HG03135 (cell line): ENCODE measurements around the gene HDDC3.
"Not testable (repeated sequence)": the region's sequence is repeated elsewhere in the genome, so short reads cannot be mapped to it uniquely, and the experiment has no call there.

Source experiments
- ATAC-seq: cut with Tn5 transposase; IDR thresholded peaks from one replicate; pipeline ENCODE4 v1.9.1; 2021; ENCODE audit warnings: mild to moderate bottlenecking, moderate library complexity; ENCODE audit not compliant: unreplicated experiment

Gene HDDC3

DNA sequence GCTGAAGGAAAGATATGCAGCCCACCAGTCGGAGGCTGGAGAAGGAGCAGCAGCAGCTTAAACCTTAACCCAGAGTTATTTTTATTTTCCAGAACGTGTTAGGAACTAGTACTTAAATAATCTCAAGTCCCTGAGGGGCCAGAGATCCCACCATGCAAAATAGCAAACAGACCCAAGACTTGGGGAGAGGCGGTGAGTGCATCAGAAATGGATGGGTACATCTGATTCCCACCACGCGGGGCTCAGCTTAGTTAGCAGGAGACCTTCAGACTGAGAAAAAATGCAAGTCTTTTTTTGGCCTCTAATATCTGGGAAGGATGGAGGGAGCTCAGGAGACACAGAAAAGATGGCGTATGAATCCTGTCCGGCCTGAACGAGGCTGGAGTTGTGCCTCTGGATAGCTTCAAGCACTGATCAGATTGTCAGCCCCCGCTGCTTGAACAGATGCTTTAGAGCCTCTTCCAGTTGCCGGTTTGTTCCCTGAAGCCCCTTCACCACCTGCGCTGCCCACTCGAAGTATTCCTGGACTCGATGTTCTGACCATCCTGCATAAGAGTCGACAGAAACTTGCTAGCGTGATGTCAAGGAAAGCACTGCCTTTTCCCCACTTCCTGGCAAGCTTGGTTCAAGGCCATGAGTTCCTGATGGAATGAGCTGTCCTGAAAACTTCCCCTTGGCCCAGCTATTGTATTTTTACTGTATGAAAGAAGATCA, 1.3 kb downstream of the HDDC3 start:
- no peak for ATAC-seq

DNA sequence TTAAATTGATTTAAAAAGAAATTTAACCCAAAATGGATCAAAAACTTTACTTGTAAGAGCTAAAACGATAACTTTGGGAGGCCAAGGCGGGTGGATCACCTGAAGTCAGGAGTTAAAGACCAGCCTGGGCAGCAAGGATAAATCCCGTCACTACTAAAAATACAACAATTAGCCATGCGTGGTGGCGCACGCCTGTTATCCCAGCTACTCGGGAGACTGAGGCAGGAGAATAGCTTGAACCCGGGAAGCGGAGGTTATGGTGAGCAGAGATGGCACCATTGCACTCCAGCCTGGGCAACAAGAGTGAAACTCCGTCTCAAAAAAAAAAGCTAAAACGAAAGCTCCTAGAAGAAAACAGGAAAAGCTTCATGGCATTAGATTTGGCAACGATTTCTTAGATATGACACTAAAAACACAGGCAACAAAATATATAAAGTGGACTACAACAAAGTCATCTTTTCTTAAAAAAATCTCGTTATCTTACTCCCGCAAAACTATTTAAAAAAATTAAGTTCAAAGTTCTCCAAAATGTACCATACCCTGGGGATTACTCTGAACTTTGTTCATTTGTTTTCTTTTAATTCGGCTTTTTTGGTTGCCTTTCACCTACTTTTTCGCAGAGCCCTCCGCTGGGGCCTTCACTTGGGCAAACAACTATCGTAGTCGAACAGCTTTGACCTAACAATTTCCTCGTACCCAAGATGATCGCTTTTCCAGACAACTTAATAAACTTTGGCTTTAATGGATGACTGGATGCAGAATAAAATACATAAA, 2.9 kb downstream of the HDDC3 start:
- no peak for ATAC-seq

DNA sequence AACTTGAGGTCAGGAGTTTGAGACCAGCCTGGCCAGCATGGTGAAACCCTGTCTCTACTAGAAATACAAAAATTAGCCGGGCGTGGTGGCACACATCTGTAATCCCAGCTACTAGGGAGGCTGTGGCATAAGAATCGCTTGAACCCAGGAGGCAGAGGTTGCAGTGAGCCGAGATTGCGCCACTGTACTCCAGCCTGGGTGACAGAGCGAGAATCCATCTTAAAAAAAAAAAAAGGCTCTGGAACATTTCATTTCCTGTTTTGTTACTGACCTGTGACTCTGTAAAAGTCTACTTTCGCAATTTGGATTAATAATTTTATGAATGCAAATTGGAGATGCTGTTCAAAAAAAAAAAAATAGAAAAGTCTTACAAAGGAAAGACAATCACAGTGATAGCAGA, 4.2 kb downstream of the HDDC3 start:
- not testable (repeated sequence) for ATAC-seq

DNA sequence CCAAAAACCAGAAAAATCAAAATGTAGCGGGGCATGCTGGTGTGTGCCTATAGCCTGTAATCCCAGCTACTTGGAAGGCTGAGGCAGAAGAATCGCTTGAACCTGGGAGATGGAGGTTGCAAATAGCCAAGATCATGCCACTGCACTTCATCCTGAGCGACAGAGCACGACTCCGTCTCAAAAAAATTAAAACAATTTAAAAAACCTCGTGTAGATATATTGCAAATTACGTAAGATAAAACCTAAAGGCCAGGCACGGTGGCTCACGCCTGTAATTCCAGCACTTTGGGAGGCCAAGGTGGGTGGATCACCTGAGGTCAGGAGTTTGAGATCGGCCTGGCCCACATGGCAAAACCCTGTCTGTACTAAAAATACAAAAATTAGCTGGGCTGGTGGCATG, 5.6 kb downstream of the HDDC3 start:
- ATAC-seq: not testable (repeated sequence)

DNA sequence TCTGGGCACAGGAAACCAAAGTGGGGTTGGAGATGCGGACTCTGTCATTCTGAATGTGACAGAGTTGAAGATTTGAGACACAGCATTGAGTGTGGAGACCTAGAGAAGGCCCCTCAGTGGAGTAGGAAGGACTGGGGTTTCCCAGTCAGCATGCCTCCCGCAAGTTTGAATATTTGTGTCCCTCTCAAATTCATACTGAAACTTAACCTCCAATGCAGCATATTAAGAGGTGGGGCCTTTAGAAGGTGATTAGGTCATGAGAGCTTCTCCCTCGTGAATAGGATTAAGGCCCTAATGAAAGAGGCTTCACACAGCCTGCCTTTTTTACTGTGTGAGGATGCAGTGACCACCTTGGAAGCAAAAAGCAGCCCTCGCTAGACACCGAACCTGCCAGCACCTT, 8.0 kb downstream of the HDDC3 start:
- peak; percentile 62 for ATAC-seq

DNA sequence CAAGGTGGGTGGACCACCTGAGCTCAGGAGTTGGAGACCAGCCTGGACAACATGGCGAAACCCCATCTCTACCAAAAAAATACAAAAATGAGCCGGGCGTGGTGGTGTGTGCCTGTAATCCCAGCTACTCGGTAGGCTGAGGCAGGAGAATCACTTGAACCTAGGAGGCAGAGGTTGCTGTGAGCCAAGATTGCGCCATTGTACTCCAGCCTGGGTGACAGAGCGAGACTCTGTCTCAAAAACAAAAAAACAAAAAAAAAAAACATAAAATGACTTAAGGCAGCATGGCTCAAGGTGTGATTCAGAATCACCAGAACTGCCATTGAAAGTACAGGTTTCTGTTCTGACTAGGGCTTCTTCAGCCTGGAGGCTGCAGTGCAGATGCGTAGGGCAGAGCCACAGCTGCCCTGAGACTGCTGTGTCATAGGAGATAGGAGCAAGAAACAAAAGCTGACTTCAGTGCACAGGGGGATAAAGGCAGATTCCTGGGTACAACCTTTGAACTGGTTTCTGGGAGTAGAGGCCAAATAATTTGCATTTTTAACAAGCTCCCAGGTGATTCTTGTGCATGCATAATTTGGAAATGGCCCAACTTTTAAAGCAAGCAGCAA, 9.5 kb downstream of the HDDC3 start:
- peak; percentile 64 for ATAC-seq

DNA sequence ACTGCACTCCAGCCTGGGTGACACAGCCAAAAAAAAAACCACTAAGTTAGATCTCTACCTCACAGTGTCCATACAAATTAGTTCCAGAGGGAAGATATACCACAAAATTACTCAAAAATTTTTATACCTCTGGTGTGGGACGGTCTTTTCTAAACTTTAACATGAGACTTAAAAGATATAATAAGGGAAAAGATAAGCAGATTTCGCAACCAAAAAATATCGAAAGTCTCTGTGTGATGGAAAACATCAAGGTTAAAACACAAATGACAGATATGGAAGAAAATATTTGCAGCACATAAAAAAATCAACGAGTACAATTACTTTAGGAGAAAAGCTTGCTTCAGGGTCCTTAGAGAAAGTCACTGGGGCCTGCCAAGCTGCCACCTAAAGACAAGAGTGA, 10.5 kb downstream of the HDDC3 start:
- no peak for ATAC-seq

DNA sequence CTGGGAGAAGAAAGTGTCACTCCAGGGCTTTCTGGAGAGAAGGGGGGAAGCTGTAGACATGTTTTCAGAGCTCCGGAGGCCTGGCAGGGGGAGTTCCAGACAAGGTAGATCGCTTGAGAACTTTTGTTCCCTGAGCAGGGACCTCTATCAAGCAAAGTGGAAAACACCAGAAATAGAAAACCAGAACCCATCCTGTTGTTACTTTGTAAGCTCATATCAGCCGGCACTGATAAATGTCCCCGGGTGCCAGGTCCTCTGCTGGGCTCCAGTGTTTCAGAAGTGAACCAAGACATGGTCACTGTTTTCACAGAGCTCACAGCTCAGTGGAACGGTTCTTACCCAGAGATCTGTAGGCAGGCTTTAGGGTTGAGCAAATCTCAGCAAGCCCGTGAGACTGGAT, 13.5 kb downstream of the HDDC3 start:
- ATAC-seq: no peak

DNA sequence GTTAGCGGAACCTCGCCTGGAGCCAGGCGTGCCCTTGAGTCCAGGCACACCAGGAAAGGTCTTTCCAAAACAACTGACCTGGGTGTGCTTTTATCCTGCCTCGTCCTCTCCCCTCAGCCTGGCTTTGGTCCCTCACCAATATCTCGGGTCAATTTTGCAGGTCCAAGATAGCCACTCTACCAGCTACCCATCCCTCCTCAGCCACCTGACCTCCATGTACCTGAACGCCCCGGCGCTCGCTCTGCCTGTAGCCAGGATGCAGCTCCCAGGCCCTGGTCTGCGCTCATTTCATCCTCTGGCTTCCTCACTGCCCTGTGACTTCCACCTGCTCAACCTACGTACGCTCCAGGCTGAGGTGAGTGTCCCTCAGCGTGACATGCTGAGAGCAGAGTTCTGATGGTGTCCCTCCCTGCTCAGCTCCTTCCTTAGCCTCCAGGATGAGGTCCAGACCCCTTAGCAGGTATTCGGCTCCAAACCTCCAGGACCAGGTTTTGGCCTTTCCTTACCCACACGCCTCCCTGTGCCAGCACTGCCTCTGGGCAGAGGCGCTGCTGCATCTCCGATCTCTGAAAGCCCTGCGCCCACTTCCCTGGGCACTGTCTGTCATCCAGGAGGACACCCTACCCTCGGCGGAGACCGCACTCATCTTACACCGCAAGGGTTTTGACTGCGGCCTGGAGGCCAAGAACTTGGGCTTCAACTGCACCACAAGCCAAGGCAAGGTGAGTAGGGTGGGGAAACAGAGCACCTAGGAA, 14.1 kb downstream of the HDDC3 start:
- no peak for ATAC-seq

DNA sequence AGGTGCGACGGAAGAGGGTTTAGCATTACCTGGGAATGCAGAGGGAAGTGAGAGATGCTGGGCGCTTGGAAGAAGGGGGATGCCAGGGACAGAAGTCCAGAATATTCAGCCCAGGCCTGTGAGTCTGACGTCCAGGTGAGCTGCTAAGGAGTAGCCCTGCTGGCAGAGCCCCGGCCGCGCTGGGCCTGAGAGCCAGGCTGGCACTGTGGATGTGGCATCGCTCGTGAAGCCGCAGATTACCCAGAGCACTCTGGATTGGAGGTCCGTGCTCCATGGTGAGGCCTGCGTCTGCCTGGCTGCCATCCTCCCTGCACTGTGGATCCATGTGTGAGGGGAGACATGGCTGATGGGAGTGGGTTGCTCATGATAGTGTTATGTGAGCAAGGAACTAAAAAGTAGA, 14.8 kb downstream of the HDDC3 start:
- ATAC-seq: no peak

DNA sequence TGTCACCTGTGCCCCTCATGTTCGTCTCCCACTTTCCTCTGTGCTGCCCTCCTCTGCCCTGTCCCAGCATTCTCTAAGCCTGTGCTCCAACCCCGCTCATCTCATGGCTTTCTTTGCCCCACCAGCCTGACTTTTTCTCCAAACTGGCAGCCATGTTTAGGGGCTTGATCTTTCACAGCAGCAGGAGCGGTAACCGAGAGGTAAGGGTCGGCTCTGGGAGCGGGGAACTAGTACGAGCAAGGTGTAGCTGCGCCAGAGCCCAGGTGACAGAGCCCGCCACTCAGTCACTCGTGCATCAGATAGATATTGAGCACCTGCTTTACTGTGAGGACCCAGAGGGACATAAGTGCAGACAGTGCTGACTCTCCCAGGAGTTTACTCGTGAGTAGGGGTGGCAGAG, 15.9 kb downstream of the HDDC3 start:
- no peak for ATAC-seq

DNA sequence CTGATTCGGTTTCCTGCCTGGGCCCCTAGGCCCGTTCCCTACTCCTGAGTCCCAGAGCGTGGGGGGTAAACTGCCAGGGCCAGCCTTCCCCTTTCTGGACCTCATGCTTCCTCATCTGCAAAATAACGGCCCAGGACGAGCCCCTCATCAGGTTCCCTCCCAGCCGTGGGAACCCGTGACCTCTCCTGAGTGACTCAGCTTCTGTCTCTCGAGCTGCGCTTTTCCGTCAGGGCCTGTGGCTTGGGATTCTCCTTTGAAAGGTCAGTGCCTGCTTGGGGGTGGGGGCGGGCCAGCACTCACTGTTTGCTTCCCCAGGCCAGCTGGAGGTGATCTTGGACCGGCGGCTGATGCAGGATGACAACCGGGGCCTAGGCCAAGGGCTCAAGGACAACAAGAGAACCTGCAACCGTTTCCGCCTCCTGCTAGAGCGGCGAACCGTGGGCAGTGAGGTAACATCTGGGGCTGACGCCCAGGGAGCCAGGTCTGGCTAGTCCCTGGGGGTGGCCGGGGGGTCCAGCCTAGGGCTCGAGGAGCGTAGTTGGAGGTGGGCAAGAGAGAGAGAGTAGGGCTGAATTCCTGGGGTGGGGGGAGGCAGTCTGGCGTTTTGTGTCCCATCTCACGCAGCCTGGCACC, 16.4 kb downstream of the HDDC3 start:
- no peak for ATAC-seq

DNA sequence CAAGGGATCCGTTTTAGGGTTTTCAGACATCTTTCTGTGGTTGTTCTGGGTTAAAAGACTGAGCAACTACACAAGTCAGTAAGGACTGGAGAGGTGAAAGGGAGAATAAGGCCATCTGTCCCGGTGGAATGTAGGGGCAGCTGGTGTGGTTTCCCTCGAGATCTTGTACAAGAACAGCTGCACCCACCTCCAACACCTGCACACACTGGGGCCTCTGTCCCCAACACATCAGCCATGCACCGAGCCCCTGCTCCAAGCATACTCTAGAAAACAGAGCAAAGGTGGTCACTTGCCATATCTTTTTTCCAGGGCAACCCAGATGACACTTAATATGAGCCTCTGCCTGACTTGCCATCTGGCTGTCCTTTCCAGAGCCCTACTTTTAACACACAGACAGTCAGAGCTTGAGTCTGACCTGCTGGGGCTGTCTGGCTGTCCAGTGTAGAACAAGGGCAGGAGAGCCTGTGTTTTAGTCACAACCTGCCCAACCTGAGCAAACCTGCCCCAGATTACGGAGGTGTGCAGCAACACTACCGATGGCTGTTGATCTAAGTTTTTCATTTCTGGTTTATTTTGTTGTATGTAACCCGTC, 17.0 kb downstream of the HDDC3 start:
- no peak for ATAC-seq

DNA sequence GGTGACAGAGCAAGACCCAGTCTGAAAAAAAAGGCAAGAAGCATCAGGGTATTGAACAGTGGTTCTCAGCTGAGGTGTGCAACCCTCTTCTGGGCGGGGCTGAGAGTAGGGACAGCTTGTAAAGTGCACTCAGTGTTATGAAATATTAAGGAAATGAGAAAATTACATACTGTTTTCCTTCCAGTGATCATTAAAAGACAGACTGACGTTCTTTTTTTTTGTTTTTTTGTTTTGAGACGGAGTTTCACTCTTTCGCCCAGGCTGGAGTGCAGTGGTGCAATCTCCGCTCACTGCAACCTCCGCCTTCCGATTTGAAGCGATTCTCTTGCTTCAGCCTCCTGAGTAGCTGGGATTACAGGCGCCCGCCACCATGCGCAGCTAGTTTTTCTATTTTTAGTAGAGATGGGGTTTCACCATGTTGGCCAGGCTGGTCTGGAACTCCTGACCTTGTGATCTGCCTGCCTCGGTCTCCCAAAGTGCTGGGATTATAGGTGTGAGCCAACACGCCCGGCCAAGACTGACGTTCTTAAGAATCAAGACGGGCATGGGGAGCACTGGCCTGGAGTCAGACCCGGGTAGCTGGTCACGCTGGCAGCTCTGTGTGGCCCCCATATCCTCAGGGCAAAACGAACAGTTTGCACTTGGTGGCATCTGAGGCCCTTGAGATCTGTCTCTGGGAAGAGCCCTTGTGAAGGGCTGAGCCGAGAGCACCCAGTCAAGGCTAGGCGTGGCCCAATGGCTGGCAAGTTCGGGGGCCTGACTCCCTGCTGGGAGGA, 17.9 kb downstream of the HDDC3 start:
- ATAC-seq: no peak

DNA sequence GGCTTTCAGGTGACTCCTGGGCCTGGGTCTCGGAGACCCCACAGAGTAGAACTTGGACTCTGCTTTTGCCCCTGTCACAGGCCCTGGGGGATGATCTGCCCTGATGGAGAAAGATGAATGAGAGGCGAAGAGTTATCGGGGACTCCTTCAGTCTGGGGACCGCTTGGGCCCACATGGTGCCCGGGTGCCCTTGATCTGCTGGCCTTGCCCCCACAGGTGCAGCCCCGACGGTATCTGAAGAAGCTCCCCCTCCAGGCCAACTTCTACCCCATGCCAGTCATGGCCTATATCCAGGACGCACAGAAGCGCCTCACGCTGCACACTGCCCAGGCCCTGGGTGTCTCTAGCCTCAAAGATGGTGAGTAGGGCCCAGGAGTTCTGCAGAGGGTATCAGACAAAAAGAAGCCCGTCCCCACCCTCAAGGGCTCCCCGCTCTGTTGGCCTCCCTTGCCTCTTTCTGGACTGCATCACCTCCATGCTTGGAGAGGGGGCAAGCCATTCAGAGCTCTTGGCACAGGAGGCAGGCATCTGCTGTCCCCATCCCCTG, 18.9 kb downstream of the HDDC3 start:
- ATAC-seq: no peak

DNA sequence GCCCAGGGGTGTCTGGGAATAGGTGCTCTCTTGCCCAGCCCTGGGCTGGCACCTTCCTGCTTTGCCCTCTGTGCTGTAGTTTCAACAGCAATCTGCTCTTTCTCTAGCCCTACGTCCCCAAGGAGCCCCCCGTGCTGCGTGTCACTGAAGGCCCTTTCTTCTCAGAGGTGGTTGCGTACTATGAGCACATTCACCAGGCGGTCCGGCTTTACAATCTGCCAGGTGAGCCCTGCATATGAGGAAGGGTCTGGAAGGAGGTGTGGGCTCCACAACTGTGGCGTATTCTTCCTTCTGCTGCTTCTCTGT, 19.6 kb downstream of the HDDC3 start:
- ATAC-seq: no peak

DNA sequence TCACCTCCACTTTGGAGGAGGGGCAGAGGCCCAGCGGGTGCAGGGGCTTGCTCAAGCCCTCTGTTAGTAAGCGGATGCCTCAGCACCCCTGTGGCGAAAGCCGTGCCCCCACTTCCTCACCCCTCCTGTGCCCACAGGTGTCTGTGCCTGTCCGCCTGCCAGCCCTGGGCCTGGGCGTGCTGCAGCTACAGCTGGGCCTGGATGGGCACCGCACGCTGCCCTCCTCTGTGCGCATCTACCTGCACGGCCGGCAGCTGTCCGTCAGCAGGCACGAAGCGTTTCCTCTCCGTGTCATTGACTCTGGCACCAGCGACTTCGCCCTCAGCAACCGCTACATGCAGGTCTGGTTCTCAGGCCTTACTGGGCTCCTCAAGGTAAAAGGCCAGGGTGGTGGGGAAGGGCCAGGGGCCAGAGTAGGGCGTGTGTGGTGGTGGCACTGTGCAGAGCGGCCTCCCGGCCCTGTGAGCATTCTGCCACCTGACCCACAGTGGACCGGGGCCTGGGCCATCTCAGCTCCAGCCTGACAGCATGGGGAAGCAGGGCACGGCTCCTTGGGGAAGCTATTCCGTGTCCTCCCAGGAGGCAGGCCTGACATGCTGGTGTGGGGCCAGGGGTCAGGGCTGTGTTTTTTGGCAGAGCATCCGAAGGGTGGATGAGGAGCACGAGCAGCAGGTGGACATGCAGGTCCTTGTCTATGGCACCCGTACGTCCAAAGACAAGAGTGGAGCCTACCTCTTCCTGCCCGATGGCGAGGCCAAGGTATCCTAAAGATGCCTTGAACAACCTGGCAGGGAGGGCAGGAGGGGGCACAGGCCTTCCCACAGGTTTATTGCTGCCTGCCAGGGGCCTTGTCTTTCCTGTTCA, 20.2 kb downstream of the HDDC3 start:
- ATAC-seq: no peak

DNA sequence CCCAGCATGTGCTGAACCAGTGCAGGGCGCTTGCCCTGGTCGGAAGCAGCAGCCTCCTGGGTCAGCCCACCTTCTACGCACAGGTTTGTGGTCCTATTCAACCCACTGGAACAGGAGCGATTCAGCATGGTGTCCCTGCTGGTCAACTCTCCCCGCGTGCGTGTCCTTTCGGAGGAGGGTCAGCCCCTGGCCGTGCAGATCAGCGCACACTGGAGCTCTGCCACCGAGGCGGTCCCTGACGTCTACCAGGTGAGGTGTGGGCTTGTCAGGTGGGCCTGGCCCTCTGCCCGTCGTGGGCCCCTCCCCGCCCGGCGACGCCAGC, 21.1 kb downstream of the HDDC3 start:
- ATAC-seq: no peak
